Activated CD8-positive, alpha-beta T cell treated with anti-CD3 and anti-CD28 coated beads, Interleukin-2, amount 10 ng/mL, durations not matched to agents 7 days and 5 days (primary cell): ENCODE data around the gene TMEM9. TPM values are rescaled to one million over a fixed set of nuclear protein-coding genes. Genes with fewer than 3 reads are reported as not detected.

Source experiments
- ATAC-seq: fragments of 150-1000 bp; cut with Tn5 transposase; one replicate; pipeline ENCODE4 v1.10.0; 2021; ENCODE audit warnings: moderate library complexity
- CTCF ChIA-PET: fragments of 350-600 bp; sonication (Branson Sonifier 250); formaldehyde crosslinking; loops from one replicate; lab custom pipeline; 2021; ENCODE audit warnings: antibody characterized with exemption; lab: Charles Lee
- POLR2A ChIA-PET: fragments of 350-600 bp; sonication (Branson Sonifier 250); formaldehyde crosslinking; loops from one replicate; lab custom pipeline; 2021; ENCODE audit warnings: antibody characterized with exemption; lab: Charles Lee
- DNase-seq: peaks from one replicate; pipeline ENCODE4 v3.0.0-alpha.2; 2020
- H3K27ac Mint-ChIP-seq: one replicate; pipeline ENCODE4 v1.8.0; 2021; ENCODE audit warnings: mild to moderate bottlenecking, mixed read lengths
- H3K27me3 Mint-ChIP-seq: one replicate; pipeline ENCODE4 v1.8.0; 2021; ENCODE audit warnings: low read depth, mixed read lengths
- H3K36me3 Mint-ChIP-seq: one replicate; pipeline ENCODE4 v1.8.0; 2021; ENCODE audit warnings: low read depth, mixed read lengths
- H3K4me1 Mint-ChIP-seq: one replicate; pipeline ENCODE4 v1.8.0; 2021; ENCODE audit warnings: low read depth, mixed read lengths
- H3K4me3 Mint-ChIP-seq: one replicate; pipeline ENCODE4 v1.8.0; 2021; ENCODE audit warnings: mild to moderate bottlenecking, mixed read lengths
- H3K9me3 Mint-ChIP-seq: one replicate; pipeline ENCODE4 v1.8.0; 2022; ENCODE audit warnings: mixed read lengths; ENCODE audit not compliant: insufficient read depth
- total RNA-seq, 2 experiments: library from RNA; stranded (reverse); gene quantifications; one replicate each; pipeline ENCODE4 v1.2.3, GENCODE V29; 2021

The TMEM9 gene
- total RNA-seq, 2 experiments from 2014 or later = 13.6 to 18.9 TPM

DNA sequence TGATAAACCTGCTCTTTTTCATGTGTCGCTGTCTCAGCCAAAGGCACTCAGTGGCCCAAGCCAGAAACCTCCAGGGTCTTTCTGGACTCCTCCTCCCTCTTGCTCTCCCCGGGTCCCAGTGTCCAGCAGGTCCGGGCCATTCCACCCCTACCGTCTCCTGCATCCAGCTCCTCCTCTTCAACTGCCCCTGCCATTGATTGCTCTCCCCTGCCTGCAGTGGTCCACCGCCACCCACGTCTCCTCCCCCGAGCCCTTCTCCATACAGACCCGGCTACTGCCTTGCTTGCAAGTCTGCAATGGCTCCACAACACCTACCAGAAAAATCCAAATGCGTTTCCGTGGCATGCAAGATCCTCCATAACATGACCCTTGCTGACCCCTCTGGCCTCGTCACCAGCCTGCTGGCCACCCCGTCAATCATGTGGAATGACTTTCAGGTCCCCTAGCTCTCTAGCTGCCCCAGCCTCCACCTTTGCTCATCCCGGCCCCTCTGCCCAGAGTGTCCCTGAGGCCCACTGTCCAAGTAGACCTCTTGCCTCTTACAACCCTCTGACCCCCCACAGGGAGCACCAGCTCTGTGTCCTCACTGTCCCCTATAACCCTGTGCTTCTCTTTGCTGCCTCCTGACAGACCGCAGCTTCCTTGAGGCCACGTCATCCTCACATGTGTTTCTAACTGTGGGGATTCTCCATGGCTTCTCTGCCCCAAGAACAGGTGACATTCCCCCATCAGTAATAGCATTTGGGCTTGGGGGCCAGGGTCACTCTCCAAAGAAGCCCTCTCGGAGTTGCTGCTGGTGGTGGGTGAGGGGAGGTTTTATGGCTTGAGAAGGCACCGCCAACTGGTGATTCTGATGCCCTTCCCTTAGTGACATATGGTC, 57.1 kb downstream of the TMEM9 start:
- ChIA-PET POLR2A (no interaction called here), CTCF (interaction anchor here (1.0 kb wide), 1 partner anchor 16 kb away, joined by 4 read pairs; no protein-coding TSS in a partner anchor)
- no peaks in the 10 kb centered on the region for H3K27me3 Mint-ChIP-seq
- DNase-seq (no peak), ATAC-seq (no peak)
- H3K9me3 Mint-ChIP-seq = no peaks in the 10 kb centered on the region
- H3K4me3 Mint-ChIP-seq = no peak overlapping the region
- no peaks in the 10 kb centered on the region for H3K36me3 Mint-ChIP-seq
- no peaks in the 10 kb centered on the region for H3K4me1 Mint-ChIP-seq
- no peak overlapping the region for H3K27ac Mint-ChIP-seq

DNA sequence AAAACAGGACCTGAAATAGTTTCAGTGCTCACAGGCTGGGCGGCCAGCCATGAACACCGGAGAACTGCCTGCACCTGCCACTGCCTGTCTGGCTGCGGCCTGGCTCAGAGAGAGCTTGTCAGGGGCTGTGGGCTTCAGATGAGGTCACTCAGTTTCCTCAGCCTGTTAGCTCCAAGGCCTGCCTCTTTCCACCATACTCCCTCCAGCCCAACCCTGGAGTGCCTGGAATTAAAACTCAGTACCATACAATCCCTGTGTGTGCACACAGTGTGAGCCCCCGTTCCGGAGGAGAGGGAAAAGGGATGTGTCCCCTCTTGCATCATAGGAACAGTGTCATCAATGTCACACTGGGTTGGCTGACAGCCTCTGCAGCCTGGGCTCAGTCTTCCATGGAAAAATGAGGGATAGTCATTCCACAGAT, 58.2 kb downstream of the TMEM9 start:
- DNase-seq (no peak), ATAC-seq (no peak)
- H3K4me3 Mint-ChIP-seq = no peak overlapping the region
- CTCF ChIA-PET = interaction anchor here (1.0 to 1.1 kb wide), 2 partner anchors 9 to 18 kb away, joined by 3 read pairs; no protein-coding TSS in a partner anchor
- H3K4me1 Mint-ChIP-seq = no peaks in the 10 kb centered on the region
- POLR2A ChIA-PET = no interaction called here
- no peaks in the 10 kb centered on the region for H3K27me3 Mint-ChIP-seq
- H3K27ac Mint-ChIP-seq = no peak overlapping the region
- H3K36me3 Mint-ChIP-seq = no peaks in the 10 kb centered on the region
- no peaks in the 10 kb centered on the region for H3K9me3 Mint-ChIP-seq

DNA sequence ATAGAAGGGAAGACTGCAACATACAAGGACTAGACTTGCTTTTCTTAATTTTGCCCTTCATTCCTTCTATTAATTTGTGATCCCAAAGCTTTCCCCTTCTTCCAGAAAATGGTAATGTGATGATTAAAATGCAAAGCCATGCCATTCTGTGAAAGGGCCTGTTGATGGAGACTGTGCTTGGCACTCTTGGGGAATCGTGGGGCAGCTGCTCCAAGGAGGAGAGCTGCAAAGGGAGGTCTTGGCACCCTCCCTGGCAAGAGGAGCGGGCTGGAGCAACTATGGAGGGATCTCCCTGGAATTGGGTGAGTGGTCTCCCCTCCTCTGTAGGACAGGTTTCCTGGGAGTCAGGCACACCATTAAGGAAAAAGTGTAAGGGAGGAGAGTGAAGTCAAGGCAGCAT, 58.7 kb downstream of the TMEM9 start:
- Mint-ChIP-seq H3K4me1 (no peaks in the 10 kb centered on the region), H3K4me3 (no peak overlapping the region), H3K9me3 (no peaks in the 10 kb centered on the region), H3K27me3 (no peaks in the 10 kb centered on the region), H3K36me3 (no peaks in the 10 kb centered on the region), H3K27ac (no peak overlapping the region)
- ChIA-PET POLR2A (no interaction called here), CTCF (interaction anchor here (1.0 to 1.1 kb wide), 2 partner anchors 9 to 18 kb away, joined by 3 read pairs; no protein-coding TSS in a partner anchor)
- no peak for ATAC-seq
- DNase-seq = no peak

DNA sequence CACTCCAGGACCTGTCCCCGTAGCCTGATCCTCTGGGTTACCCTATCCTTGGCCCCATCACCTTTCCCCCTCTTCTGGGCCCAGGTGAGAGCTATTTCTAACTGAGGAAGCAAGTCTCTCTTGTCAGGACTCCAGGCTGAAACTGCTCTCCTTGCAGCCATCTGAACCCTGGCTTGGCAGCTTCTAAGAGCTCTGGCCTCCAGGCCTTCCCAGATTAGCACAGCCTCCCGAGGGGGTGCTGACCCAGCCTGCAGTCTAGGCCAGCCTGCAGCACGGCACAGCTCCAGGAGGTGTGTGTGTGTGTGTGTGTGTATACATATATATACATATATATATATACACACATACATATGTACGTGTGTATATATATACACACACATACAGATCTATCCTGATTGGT, 59.4 kb downstream of the TMEM9 start:
- H3K4me1 Mint-ChIP-seq = no peaks in the 10 kb centered on the region
- DNase-seq = no peak
- ChIA-PET CTCF (interaction anchor here (1.2 kb wide), 1 partner anchor 25 kb away, joined by 4 read pairs; no protein-coding TSS in a partner anchor), POLR2A (no interaction called here)
- no peak overlapping the region for H3K27ac Mint-ChIP-seq
- H3K36me3 Mint-ChIP-seq = no peaks in the 10 kb centered on the region
- ATAC-seq = no peak
- no peaks in the 10 kb centered on the region for H3K27me3 Mint-ChIP-seq
- H3K9me3 Mint-ChIP-seq = no peaks in the 10 kb centered on the region
- H3K4me3 Mint-ChIP-seq = no peak overlapping the region

DNA sequence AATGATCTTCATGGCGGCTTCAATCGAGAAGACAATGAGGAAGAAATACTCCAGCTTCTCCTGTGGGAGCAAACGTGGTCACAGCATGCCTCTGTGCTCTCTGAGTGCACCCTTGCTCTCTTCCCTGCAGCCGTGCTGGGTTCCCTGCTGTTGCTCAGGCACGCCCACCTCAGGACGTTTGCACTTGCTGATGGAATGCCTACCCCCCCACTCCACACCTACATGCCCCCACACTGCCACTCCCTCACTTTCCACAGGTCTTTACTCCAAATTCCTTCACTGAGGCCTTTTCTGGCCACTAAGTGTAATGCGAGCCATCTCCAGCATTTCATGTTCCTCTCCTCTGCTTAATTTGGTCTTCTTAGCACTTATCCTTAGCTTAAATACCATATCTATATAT, 60.3 kb downstream of the TMEM9 start:
- Mint-ChIP-seq H3K36me3 (no peaks in the 10 kb centered on the region), H3K4me1 (no peaks in the 10 kb centered on the region), H3K4me3 (no peak overlapping the region), H3K27me3 (peaks cover 3% of the 10 kb centered on the region), H3K27ac (no peak overlapping the region), H3K9me3 (no peaks in the 10 kb centered on the region)
- DNase-seq (no peak), ATAC-seq (no peak)
- ChIA-PET CTCF (interaction anchor here (1.2 kb wide), 1 partner anchor 26 kb away, joined by 4 read pairs; no protein-coding TSS in a partner anchor), POLR2A (no interaction called here)

DNA sequence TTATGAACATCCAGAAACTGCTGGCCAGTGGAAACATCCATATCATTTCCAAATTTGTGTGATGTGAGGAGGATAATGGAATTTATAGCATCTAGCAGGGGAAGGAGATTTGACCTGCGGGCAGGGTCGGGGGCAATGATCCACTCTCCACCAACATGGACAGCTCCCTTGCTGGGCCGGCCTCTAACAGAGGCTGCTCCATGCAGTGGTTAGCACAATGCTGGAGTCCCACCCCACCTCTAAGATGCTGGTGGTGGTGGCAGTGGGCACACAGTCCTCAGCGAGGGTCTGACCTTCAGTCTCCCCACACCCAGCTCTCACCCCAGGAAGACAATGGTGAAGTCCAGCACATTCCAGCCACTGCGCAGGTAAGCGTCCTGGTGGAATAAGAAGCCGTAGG, 60.7 kb downstream of the TMEM9 start:
- ATAC-seq (no peak), DNase-seq (no peak)
- Mint-ChIP-seq H3K9me3 (no peaks in the 10 kb centered on the region), H3K4me3 (no peak overlapping the region), H3K27me3 (peaks cover 3% of the 10 kb centered on the region), H3K36me3 (no peaks in the 10 kb centered on the region), H3K27ac (no peak overlapping the region), H3K4me1 (no peaks in the 10 kb centered on the region)
- CTCF ChIA-PET = no interaction called here
- POLR2A ChIA-PET = no interaction called here

DNA sequence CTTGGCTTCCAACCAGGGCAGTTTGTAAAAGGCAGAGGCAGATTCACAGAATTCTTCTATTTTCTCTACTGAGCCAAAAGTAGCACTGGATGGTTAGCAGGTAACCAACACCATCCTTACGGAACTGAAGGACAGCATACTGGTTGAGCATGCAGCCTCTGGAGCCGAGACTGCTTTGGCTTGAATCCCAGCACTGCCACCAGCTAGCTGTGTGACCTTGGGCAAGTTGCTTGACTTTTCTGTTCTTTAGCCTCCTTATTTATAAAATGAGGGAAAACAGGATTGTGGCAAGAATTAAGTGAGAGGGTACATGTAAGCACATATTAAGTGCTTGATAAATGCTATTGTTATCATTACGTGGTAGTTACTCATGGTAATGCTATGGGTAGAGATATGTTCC, 61.5 kb downstream of the TMEM9 start:
- ChIA-PET POLR2A (no interaction called here), CTCF (no interaction called here)
- Mint-ChIP-seq H3K27ac (no peak overlapping the region), H3K27me3 (peaks cover 3% of the 10 kb centered on the region), H3K9me3 (no peaks in the 10 kb centered on the region), H3K36me3 (no peaks in the 10 kb centered on the region), H3K4me3 (no peak overlapping the region), H3K4me1 (no peaks in the 10 kb centered on the region)
- DNase-seq = no peak
- ATAC-seq = no peak

DNA sequence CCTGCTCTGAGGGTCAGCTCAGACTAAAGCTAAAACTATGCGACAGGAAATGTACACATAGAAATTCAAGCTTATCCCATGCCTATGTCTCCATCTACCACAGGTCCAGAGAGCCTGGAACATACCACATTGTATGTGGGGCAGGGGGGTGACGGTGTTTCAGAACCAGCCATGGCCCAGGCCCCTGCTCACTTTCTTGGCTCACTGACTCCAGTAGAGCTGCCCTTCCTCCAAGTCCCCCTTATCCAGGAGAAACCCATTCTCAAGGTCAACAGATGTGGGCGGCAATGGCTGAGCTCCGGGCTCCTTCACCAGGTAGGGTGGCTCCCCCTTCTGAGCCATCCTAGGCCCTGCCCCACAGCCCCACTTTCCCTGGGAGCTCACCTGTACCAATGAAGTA, 63.0 kb downstream of the TMEM9 start:
- DNase-seq = no peak
- H3K27ac Mint-ChIP-seq = no peak overlapping the region
- no peaks in the 10 kb centered on the region for H3K36me3 Mint-ChIP-seq
- no peaks in the 10 kb centered on the region for H3K4me1 Mint-ChIP-seq
- ChIA-PET CTCF (interaction anchor here (1.0 kb wide), 1 partner anchor 28 kb away, joined by 3 read pairs; no protein-coding TSS in a partner anchor), POLR2A (no interaction called here)
- H3K4me3 Mint-ChIP-seq = no peak overlapping the region
- ATAC-seq = no peak
- no peaks in the 10 kb centered on the region for H3K9me3 Mint-ChIP-seq
- peaks cover 3% of the 10 kb centered on the region for H3K27me3 Mint-ChIP-seq

DNA sequence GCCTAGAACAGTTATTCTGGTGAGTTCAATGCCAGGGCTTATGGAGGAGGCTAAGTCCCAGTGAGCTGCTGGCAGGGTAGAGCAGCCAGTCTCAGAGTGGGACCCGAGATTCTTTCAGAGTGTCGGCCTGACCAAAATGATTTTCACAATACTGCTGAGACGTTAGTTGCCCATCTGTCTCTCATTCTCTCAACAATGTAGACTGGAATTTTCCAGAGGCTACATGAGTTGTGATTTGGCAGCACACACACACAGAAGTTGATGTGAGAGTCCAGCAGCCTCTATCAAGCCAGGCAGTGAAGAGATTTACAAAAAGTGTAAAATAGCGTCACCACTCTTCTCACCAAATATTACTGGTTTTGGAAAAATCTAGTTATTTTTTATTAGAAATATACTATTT, 63.7 kb downstream of the TMEM9 start:
- DNase-seq (no peak), ATAC-seq (no peak)
- POLR2A ChIA-PET = no interaction called here
- CTCF ChIA-PET = no interaction called here
- no peaks in the 10 kb centered on the region for H3K4me1 Mint-ChIP-seq
- H3K4me3 Mint-ChIP-seq = no peak overlapping the region
- H3K27me3 Mint-ChIP-seq = peaks cover 3% of the 10 kb centered on the region
- H3K36me3 Mint-ChIP-seq = no peaks in the 10 kb centered on the region
- H3K9me3 Mint-ChIP-seq = no peaks in the 10 kb centered on the region
- no peak overlapping the region for H3K27ac Mint-ChIP-seq

DNA sequence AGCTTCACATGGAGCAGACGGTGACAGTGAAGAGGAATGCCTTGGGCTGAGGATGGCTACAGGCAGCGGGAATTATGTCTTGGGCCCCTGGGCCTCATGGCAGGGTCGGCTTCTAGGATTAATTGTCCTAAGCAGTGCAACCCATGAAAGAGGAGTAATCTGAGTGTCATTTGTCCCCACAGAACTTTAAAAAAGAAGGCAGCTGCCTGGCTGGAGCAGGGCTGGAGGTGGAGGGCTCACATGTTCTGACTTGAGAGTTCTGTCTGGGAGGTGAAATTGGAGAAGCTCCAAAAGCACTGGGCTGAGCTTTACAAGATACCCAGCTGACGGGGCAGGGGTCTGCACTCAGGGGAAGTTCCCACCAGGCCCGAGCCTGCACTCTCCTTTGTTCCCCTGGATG, 64.7 kb downstream of the TMEM9 start:
- H3K27ac Mint-ChIP-seq = no peak overlapping the region

DNA sequence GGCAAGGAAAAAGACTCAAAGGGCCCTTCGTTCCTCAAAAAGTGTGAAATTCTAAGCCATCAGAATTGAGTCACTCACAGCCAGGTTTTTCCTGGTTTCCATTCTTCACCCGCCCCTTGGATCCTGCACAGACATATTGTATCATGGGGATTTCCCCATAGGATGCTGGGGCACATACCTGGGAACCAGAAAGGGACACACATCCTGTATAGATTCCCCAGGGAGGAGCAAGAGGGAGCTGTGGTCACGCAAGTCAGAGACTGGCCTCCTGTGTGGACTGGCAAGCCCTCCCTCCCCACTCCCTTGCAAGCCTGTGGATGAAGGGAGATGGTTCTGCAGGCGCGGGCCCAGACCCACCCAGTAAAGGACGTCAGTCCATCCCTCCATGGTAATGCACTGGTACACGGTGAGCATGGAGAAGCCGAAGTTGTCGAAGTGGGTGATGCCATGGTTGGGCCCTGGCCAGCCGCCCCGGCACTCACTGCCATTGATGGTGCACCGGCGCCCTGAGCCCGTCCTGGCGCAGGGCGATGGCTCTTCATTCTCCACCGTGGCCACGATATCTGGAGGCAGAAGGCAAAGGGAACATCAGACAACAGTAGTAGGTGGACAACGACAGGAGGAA, 65.3 kb downstream of the TMEM9 start:
- ATAC-seq (no peak), DNase-seq (no peak)
- Mint-ChIP-seq H3K9me3 (no peaks in the 10 kb centered on the region), H3K27me3 (peaks cover 3% of the 10 kb centered on the region), H3K36me3 (no peaks in the 10 kb centered on the region), H3K4me3 (no peak overlapping the region), H3K27ac (no peak overlapping the region), H3K4me1 (no peaks in the 10 kb centered on the region)
- POLR2A ChIA-PET = no interaction called here
- CTCF ChIA-PET = no interaction called here

More for the DNA sequence above, 64.7 kb downstream of the TMEM9 start:
- POLR2A ChIA-PET = no interaction called here
- Mint-ChIP-seq H3K36me3 (no peaks in the 10 kb centered on the region), H3K4me3 (no peak overlapping the region), H3K27me3 (peaks cover 3% of the 10 kb centered on the region), H3K9me3 (no peaks in the 10 kb centered on the region), H3K4me1 (no peaks in the 10 kb centered on the region)
- CTCF ChIA-PET = no interaction called here
- DNase-seq (no peak), ATAC-seq (no peak)

DNA sequence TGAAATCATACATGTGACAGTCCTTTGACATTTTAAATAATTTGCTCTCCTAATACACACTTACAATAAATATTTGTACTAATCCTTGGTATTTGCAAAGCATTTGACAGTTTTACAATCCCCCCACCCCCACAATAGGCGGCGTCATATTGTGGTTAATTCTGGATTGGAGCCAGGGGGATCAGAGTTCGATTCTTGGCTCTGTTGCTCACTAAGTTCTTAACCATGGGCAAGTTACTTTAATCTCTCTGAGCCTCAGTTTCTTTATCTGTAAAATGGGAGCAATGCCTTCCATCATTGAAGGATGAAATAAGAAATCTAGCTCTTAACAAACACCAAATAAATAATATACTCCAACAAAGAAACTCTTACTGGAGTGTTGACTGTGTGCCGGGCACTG, 65.9 kb downstream of the TMEM9 start:
- Mint-ChIP-seq H3K4me3 (no peak overlapping the region), H3K36me3 (no peaks in the 10 kb centered on the region), H3K4me1 (no peaks in the 10 kb centered on the region), H3K9me3 (no peaks in the 10 kb centered on the region), H3K27me3 (peaks cover 3% of the 10 kb centered on the region), H3K27ac (no peak overlapping the region)
- DNase-seq (no peak), ATAC-seq (no peak)
- CTCF ChIA-PET = no interaction called here
- POLR2A ChIA-PET = no interaction called here
